COLO668 (cell line): ENCODE data around the gene UGP2.

Experiments used
- DNase-seq: peaks from one replicate; lab custom pipeline; 2025; ENCODE audit not compliant: unreplicated experiment; lab: John Stamatoyannopoulos, UW

The UGP2 gene

GRCh38 chr2:63863707-63864106 lies 22.0 kb downstream of the UGP2 start:
- DNase-seq = no peak

- no peak for DNase-seq
Observed at GRCh38 chr2:63865159-63865799, 23.6 kb downstream of the UGP2 start.

- DNase-seq = no peak
Observed at GRCh38 chr2:63866009-63866709, 24.5 kb downstream of the UGP2 start.

- no peak for DNase-seq
Observed at GRCh38 chr2:63870679-63871078, 29.0 kb downstream of the UGP2 start.

DNA sequence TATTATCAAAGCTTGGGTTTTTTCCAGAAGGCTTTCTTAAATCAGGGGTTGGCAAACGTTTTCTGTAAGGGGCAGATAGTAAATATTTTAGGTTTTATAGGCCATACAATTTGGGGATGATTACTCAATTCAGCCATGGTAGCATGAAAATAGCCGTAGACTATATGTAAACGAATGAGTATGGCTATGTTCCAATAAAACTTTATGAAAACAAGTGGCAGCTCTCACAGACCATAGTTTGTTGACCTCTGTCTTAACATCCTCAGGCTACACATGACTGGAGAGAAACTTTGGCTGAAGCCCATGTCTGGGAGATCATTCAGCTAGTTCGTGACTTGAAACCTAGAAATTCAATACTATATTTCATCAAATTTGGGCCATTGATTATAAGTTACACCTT lies 30.2 kb downstream of the UGP2 start:
- no peak for DNase-seq

DNA sequence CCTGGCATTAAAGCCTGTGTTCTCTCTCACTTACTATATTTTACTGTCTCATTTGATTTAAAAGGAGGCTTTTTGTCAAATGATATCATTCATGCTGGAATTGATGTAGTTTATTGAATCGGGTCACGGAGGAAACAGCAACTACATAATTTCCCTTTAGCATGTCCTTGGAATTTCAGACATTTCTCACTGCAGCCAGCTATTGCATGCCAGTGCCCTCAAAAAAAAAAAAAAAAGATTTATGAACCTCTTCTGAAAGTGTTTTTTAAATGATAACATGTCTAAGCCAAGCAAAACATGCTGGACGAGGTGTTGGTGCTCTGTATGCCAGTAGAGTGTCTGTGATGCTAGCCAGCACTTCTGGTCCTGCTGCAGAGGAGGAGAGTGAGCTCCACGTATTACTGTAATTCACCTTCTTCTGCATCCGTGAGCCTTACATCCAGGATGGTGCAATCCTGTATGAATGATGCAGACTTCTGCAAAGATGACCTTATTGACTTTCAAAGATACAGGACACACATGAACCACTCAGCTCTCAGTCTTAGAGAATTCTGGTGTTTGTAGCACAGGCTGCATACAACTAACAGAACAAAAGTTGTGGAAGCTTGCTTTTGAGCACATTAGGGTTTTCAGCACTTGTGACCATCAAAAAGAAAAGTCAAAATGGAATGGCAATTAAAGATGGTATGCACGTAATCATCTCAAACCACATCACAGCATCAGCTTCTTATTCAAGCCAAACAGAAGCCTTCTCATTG lies 31.1 kb downstream of the UGP2 start:
- no peak for DNase-seq

GRCh38 chr2:63874204-63875130 lies 32.8 kb downstream of the UGP2 start:
- no peak for DNase-seq

GRCh38 chr2:63875131-63875527 lies 33.4 kb downstream of the UGP2 start:
- no peak for DNase-seq

GRCh38 chr2:63875559-63876245 lies 34.0 kb downstream of the UGP2 start:
- DNase-seq = no peak

GRCh38 chr2:63876311-63876710 lies 34.6 kb downstream of the UGP2 start:
- DNase-seq = no peak

GRCh38 chr2:63878486-63878885 lies 36.8 kb downstream of the UGP2 start:
- no peak for DNase-seq

- DNase-seq = no peak
Observed at GRCh38 chr2:63879876-63880433, 38.3 kb downstream of the UGP2 start.

DNA sequence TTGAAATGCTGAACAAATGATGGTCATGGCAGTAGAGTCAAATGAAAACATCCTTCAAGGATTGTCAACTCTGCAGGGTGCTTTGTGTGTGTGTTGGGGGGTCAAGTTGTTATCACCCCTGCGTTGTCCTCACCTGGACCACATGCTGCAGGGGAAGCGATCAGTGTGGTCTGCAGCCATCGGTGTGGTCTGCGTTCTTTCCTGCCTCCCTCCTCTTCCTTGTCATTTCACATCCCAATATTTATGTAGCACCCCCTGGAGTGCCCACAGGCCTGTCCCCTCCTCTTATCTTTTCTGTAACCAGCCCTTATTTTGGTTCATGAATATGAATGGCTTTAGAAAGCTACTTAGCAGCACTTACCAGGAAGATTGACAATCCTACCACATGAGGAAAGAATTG lies 38.9 kb downstream of the UGP2 start:
- DNase-seq = no peak

GRCh38 chr2:63881205-63881604 lies 39.5 kb downstream of the UGP2 start:
- peak; percentile 8 for DNase-seq

- DNase-seq = no peak
Observed at GRCh38 chr2:63882395-63883105, 40.9 kb downstream of the UGP2 start.

DNA sequence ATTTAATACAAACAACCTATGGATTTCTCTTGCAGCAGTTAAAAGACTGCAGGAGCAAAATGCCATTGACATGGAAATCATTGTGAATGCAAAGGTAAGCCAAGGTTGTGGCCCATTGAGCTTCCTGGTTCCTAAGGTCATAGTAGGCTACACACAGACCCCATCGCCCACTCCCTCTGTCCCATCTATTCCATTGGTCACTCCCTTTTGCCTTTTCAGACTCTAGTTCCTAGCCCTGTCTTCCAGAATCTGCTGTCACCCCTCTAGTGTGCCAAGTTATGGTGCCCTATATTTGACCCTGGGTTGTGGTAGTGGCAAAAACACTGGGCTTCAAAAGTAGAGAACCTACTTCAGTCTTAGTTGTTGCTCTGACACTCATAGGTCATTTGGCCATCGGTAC lies 44.7 kb downstream of the UGP2 start:
- DNase-seq = no peak

DNA sequence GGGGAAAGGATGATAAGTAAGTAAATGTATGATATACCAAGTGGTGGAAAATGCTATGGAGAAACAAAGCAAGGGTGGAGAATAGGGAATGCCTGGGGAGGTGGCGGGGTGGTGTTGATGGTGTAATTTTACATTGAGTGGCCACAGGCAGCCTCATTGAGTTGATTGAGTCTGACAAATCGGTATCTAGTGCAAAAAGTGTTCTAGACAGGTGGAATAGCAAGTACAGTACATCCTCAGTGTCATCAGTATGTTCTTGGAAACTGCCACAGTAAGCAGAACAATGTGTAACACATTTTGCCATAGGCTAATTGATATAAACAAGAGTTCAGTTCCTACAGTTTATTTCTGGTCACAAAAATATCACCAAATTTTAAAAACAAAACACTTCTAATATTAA lies 46.4 kb downstream of the UGP2 start:
- no peak for DNase-seq

GRCh38 chr2:63888490-63889402 lies 47.0 kb downstream of the UGP2 start:
- DNase-seq = peak; percentile 52

- DNase-seq = no peak
Observed at GRCh38 chr2:63890678-63891077, 49.0 kb downstream of the UGP2 start.
